ENCODE data around the gene ALDH3B2.
"Not testable (repeated sequence)": the region's sequence is repeated elsewhere in the genome, so short reads cannot be mapped to it uniquely, and the experiment has no call there.

ALDH3B2 gene, protein sequence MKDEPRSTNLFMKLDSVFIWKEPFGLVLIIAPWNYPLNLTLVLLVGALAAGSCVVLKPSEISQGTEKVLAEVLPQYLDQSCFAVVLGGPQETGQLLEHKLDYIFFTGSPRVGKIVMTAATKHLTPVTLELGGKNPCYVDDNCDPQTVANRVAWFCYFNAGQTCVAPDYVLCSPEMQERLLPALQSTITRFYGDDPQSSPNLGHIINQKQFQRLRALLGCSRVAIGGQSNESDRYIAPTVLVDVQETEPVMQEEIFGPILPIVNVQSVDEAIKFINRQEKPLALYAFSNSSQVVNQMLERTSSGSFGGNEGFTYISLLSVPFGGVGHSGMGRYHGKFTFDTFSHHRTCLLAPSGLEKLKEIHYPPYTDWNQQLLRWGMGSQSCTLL

DNA sequence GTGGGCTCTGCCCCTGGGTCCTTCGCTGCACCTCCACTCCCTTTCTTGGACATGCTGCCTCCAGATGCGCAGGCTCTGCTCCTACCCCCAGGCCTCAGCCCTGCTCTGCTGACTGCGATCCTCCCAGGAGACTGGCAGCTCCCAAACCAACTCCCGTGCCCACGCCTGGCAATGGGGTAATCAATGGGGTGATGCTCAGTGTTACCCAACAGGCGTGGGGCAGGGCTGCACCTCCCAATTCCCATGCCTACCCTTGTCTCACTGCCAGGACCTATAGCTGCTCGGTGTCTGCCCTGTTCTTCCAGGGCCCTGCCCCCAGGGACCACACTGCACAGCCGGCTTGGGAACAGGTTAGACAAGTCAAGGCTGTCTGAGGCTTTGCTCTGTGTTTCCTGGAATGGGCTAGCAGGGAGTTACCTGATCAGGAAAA is at the start of gene ALDH3B2:
Gene ALDH3B2, minus strand, starts transcription at position 182 of the 430 bp plus-strand sequence. CDS start 7,688 bp downstream, outside the sequence.
- H3K27ac ChIP-seq (ENCODE audit: low read length), result no peak within 1 kb of the TSS
- no peak within 1 kb of the TSS for H3K9ac ChIP-seq (ENCODE audit: low read length in 2 of 2)
- no peak within 1 kb of the TSS for H3K4me3 ChIP-seq (ENCODE audit: low read length in 2 of 2)
- H3K27me3 ChIP-seq (ENCODE audit: control insufficient read depth in 1 of 2, insufficient read depth in 2 of 2, low read length in 2 of 2), result peaks cover 12 to 24% of the 10 kb centered on the region in 2 donors
- no peaks in the 10 kb centered on the region for H3K4me1 ChIP-seq (ENCODE audit: control insufficient read depth, insufficient read depth, low read length)
- H3K36me3 ChIP-seq (ENCODE audit: control insufficient read depth in 2 of 2, insufficient read depth in 2 of 2, low read length in 2 of 2), result no peaks in the 10 kb centered on the region
- H3K9me3 ChIP-seq (ENCODE audit: control insufficient read depth in 2 of 2, low read length in 2 of 2), result peaks cover 0 to 5% of the 10 kb centered on the region in 2 donors

DNA sequence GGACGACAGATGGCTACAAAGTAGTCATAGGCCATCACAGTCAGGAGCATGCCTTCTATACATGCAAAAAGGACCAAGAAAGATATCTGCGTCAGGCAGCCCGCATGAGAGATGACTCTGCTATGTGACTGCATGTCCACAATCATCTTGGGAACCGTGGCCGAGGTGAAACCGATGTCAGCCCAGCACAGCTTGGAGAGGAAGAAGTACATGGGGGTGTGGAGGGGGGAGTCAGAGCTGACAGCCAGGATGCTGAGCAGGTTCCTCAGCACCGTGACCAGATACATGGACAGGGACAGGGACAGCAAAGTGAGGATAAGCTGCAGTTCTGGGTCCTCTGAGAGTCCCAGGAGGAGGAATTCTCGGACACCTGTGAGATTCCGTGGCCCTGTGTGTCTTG is 48.6 kb upstream of the ALDH3B2 start:
- H3K4me3 ChIP-seq (ENCODE audit: low read length in 2 of 2); H3K9me3 ChIP-seq (ENCODE audit: control insufficient read depth in 2 of 2, low read length in 2 of 2); H3K9ac ChIP-seq (ENCODE audit: low read length in 2 of 2); H3K4me1 ChIP-seq (ENCODE audit: control insufficient read depth, insufficient read depth, low read length); H3K27me3 ChIP-seq (ENCODE audit: control insufficient read depth in 1 of 2, insufficient read depth in 2 of 2, low read length in 2 of 2); H3K36me3 ChIP-seq (ENCODE audit: control insufficient read depth in 2 of 2, insufficient read depth in 2 of 2, low read length in 2 of 2); H3K27ac ChIP-seq (ENCODE audit: low read length): not testable (repeated sequence)

DNA sequence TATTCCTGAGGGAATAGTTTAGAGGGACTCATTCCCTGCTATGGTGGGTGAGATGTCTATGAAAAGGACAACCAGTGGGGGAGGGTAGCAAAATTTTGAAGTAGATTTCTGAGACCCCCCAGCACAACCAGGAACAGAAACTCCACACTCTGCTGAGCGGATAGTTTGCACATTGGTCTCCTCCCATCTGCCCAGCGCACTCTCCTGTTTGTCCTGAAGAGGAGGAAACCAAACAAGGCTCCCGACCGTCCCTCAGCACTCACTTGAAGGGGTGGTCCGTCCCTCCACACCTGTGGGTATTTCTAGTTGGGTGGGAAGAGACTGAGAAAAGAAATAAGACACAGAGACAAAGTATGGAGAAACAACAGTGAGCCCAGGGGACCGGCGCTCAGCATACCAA is 41.8 kb upstream of the ALDH3B2 start:
- not testable (repeated sequence) for H3K36me3 ChIP-seq (ENCODE audit: control insufficient read depth in 2 of 2, insufficient read depth in 2 of 2, low read length in 2 of 2); H3K9me3 ChIP-seq (ENCODE audit: control insufficient read depth in 2 of 2, low read length in 2 of 2); H3K4me3 ChIP-seq (ENCODE audit: low read length in 2 of 2); H3K27me3 ChIP-seq (ENCODE audit: control insufficient read depth in 1 of 2, insufficient read depth in 2 of 2, low read length in 2 of 2); H3K27ac ChIP-seq (ENCODE audit: low read length); H3K4me1 ChIP-seq (ENCODE audit: control insufficient read depth, insufficient read depth, low read length); H3K9ac ChIP-seq (ENCODE audit: low read length in 2 of 2)

DNA sequence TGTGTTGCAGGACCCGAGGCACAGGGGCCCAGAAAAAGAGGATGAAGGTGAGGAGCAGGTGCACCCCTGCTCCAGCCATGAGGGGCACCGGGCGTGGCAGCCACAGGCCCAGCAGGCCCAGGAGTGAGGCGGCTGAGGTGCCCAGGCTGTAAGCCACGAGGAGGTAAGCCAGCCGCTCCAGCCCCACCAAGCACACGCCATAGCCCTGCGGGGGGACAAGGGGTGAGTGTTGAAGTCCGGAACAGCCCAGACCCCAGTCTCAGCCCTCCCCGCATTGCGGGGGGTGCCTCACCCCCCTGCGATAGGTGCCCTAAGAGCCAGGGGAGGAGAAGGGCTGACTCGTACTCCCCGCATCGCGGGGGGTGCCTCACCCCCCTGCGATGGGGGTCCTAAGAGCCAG is 41.4 kb upstream of the ALDH3B2 start:
- H3K9ac ChIP-seq (ENCODE audit: low read length in 2 of 2); H3K9me3 ChIP-seq (ENCODE audit: control insufficient read depth in 2 of 2, low read length in 2 of 2); H3K27me3 ChIP-seq (ENCODE audit: control insufficient read depth in 1 of 2, insufficient read depth in 2 of 2, low read length in 2 of 2); H3K4me1 ChIP-seq (ENCODE audit: control insufficient read depth, insufficient read depth, low read length); H3K36me3 ChIP-seq (ENCODE audit: control insufficient read depth in 2 of 2, insufficient read depth in 2 of 2, low read length in 2 of 2); H3K27ac ChIP-seq (ENCODE audit: low read length); H3K4me3 ChIP-seq (ENCODE audit: low read length in 2 of 2): not testable (repeated sequence)

DNA sequence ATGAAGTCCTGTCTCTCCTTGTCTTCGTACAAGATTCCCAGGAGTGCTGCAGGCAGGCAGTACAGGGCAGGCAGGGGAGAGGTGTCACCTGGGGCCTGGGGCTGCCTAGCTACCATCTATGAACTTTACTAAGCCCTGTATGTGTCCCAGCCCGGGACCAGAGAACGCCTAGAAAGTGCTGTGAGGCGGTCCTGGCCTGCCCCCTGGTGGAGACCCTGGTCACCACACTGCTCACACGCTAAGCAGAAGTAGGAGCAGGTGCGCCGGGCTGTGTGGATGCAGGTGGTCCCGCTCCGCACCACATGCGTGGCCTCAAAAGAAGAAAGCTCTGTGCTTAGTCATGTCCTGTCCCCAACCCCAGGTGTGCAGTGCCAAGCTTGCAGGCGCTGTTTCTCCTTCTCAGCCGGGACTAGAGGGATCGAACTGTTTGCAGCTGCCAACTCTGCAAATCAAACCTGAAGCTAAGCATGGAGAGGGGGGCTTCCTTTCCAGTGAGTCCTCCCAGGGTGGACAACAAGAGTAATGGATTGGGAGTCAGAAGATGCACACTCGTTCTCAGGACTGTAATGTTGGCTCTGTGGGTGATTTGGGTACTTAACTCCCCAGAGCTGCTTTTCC is 39.6 kb upstream of the ALDH3B2 start:
- H3K27me3 ChIP-seq (ENCODE audit: control insufficient read depth in 1 of 2, insufficient read depth in 2 of 2, low read length in 2 of 2); H3K9ac ChIP-seq (ENCODE audit: low read length in 2 of 2); H3K9me3 ChIP-seq (ENCODE audit: control insufficient read depth in 2 of 2, low read length in 2 of 2); H3K4me1 ChIP-seq (ENCODE audit: control insufficient read depth, insufficient read depth, low read length); H3K4me3 ChIP-seq (ENCODE audit: low read length in 2 of 2); H3K36me3 ChIP-seq (ENCODE audit: control insufficient read depth in 2 of 2, insufficient read depth in 2 of 2, low read length in 2 of 2); H3K27ac ChIP-seq (ENCODE audit: low read length): not testable (repeated sequence)

DNA sequence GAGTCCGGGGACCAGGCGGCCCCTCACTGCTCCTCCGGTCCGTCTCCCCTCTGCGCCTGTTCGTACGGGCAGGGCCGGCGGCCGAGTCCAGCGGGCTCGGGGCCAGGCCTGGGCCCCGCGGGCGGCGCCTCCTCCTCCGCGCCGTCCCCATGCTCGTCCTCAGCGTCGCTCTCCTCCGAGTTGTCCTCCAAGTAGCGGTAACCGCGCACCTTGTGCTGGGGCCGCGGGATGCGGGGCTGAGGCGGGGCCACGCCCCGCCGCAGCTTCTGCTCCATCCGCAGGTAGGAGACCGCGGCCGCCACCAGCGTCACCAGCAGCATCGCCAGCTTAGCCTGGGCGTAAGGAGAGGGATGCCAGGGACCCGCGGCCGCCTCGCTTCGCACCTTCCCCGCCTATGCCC is 37.3 kb upstream of the ALDH3B2 start:
- H3K9ac ChIP-seq (ENCODE audit: low read length in 2 of 2); H3K9me3 ChIP-seq (ENCODE audit: control insufficient read depth in 2 of 2, low read length in 2 of 2); H3K4me3 ChIP-seq (ENCODE audit: low read length in 2 of 2); H3K27me3 ChIP-seq (ENCODE audit: control insufficient read depth in 1 of 2, insufficient read depth in 2 of 2, low read length in 2 of 2); H3K4me1 ChIP-seq (ENCODE audit: control insufficient read depth, insufficient read depth, low read length); H3K36me3 ChIP-seq (ENCODE audit: control insufficient read depth in 2 of 2, insufficient read depth in 2 of 2, low read length in 2 of 2); H3K27ac ChIP-seq (ENCODE audit: low read length): not testable (repeated sequence)

DNA sequence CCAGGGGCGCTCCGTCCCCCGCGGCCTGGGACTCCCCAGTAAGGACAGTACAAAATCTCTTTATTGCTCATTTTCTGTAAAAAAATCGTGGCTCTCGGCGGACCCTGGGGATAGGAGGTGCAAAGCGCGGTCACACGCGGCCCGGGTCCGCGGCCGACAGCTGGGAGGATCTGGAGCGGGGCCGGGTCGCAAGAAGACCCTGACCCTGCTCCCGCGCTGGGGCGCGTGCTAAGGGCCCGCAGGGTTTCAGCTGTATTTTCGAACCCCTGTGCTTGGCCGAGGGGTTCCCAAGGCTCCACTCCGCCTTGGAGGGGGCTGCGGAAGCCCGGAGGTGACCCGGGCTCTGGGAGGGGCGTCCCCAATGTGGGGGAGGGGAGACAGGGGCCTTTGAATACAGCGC is 36.8 kb upstream of the ALDH3B2 start:
- H3K36me3 ChIP-seq (ENCODE audit: control insufficient read depth in 2 of 2, insufficient read depth in 2 of 2, low read length in 2 of 2); H3K27ac ChIP-seq (ENCODE audit: low read length); H3K9me3 ChIP-seq (ENCODE audit: control insufficient read depth in 2 of 2, low read length in 2 of 2); H3K27me3 ChIP-seq (ENCODE audit: control insufficient read depth in 1 of 2, insufficient read depth in 2 of 2, low read length in 2 of 2); H3K4me1 ChIP-seq (ENCODE audit: control insufficient read depth, insufficient read depth, low read length); H3K4me3 ChIP-seq (ENCODE audit: low read length in 2 of 2); H3K9ac ChIP-seq (ENCODE audit: low read length in 2 of 2): not testable (repeated sequence)

DNA sequence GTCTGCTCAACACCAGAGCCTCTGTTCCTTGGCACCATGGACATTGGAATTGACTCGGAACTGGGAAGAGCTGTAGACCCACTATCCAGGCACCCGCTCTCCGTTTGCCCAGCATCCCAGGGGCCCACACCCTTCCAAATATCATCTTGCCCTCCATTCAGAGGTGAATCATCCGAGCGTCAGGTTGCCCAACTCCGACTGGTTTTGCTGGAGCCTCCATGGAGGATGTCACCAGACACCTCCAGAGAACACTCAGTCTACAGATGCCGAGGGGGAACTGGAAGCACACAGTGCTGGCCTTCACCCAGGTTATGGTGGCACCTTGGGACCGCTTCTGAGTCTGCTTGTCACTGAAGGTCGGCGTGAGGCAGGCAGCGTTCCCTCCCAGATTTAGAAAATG is 35.4 kb upstream of the ALDH3B2 start:
- not testable (repeated sequence) for H3K4me3 ChIP-seq (ENCODE audit: low read length in 2 of 2); H3K9me3 ChIP-seq (ENCODE audit: control insufficient read depth in 2 of 2, low read length in 2 of 2); H3K27me3 ChIP-seq (ENCODE audit: control insufficient read depth in 1 of 2, insufficient read depth in 2 of 2, low read length in 2 of 2); H3K27ac ChIP-seq (ENCODE audit: low read length); H3K9ac ChIP-seq (ENCODE audit: low read length in 2 of 2); H3K4me1 ChIP-seq (ENCODE audit: control insufficient read depth, insufficient read depth, low read length); H3K36me3 ChIP-seq (ENCODE audit: control insufficient read depth in 2 of 2, insufficient read depth in 2 of 2, low read length in 2 of 2)

DNA sequence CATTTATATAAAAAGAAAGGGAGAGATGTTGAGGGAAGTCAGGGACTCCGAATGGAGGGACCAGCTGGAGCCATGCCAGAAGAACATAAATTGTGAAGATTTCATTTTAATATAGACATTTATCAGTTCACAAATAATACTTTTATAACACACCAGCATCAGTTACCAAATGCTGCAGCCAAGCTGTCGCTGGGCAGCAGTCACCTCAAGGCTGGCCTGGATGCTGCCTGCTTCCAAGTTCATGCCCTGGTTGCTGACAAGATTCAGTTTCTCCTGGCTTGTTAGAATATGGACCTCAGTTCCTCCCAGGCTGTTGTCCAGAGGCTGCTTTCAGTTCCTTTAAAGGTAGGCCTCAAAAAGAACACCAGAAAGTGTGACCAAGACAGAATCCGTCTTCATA is 30.8 kb upstream of the ALDH3B2 start:
- no peak overlapping the region for H3K4me3 ChIP-seq (ENCODE audit: low read length in 2 of 2)
- H3K27ac ChIP-seq (ENCODE audit: low read length), result no peak overlapping the region
- no peaks in the 10 kb centered on the region for H3K9me3 ChIP-seq (ENCODE audit: control insufficient read depth in 2 of 2, low read length in 2 of 2)
- H3K9ac ChIP-seq (ENCODE audit: low read length in 2 of 2), result no peak overlapping the region
- no peaks in the 10 kb centered on the region for H3K36me3 ChIP-seq (ENCODE audit: control insufficient read depth in 2 of 2, insufficient read depth in 2 of 2, low read length in 2 of 2)
- H3K27me3 ChIP-seq (ENCODE audit: control insufficient read depth in 1 of 2, insufficient read depth in 2 of 2, low read length in 2 of 2), result no peaks in the 10 kb centered on the region
- no peaks in the 10 kb centered on the region for H3K4me1 ChIP-seq (ENCODE audit: control insufficient read depth, insufficient read depth, low read length)

DNA sequence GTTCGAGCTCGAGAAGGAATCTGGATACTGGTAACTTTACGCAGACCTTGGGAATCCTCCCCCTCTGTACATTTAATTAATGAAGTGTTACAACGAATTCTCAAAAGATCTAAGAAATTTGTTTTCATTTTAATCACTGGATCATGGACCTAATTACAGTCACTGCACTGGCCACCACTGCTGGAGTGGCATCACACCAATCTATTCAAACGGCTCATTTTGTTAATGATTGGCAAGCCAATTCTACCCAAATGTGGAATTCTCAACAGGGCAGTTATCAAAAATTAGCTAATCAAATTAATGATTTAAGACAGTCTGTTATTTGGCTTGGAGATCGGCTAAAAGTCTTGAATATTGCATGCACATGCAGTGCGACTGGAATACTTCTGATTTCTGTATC is 30.1 kb upstream of the ALDH3B2 start:
- Histone ChIP-seq H3K27me3 (ENCODE audit: control insufficient read depth in 1 of 2, insufficient read depth in 2 of 2, low read length in 2 of 2) (no peaks in the 10 kb centered on the region), H3K36me3 (ENCODE audit: control insufficient read depth in 2 of 2, insufficient read depth in 2 of 2, low read length in 2 of 2) (no peaks in the 10 kb centered on the region), H3K27ac (ENCODE audit: low read length) (no peak overlapping the region), H3K4me3 (ENCODE audit: low read length in 2 of 2) (no peak overlapping the region), H3K4me1 (ENCODE audit: control insufficient read depth, insufficient read depth, low read length) (no peaks in the 10 kb centered on the region), H3K9me3 (ENCODE audit: control insufficient read depth in 2 of 2, low read length in 2 of 2) (no peaks in the 10 kb centered on the region), H3K9ac (ENCODE audit: low read length in 2 of 2) (no peak overlapping the region)

DNA sequence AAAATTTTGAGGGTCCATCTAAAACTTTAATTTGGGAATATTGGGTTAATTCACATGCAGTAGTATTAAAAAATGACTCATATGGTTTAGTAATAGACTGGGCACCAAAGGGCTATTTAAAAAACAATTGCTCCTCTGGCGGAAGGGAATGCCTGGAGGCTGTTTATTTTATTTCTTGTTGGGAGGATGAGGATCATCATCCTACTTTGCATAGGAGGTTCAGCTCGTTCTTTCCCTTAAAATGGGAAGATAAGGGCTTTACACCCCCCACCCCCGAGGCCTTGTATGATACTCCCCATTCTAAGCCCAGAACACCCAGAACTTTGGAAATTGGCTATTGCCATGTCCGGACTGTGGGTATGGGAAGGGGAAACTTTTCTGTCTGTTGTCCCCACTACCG is 29.3 kb upstream of the ALDH3B2 start:
- H3K4me1 ChIP-seq (ENCODE audit: control insufficient read depth, insufficient read depth, low read length); H3K4me3 ChIP-seq (ENCODE audit: low read length in 2 of 2); H3K9ac ChIP-seq (ENCODE audit: low read length in 2 of 2); H3K9me3 ChIP-seq (ENCODE audit: control insufficient read depth in 2 of 2, low read length in 2 of 2); H3K27ac ChIP-seq (ENCODE audit: low read length); H3K27me3 ChIP-seq (ENCODE audit: control insufficient read depth in 1 of 2, insufficient read depth in 2 of 2, low read length in 2 of 2); H3K36me3 ChIP-seq (ENCODE audit: control insufficient read depth in 2 of 2, insufficient read depth in 2 of 2, low read length in 2 of 2): not testable (repeated sequence)

All from stomach smooth muscle (tissue), 2 donors.